Dermis blood vessel endothelial cell (primary cell): ENCODE results near the gene TNFAIP8L3. TPM values are rescaled to one million over a fixed set of nuclear protein-coding genes. Genes with fewer than 3 reads are reported as not detected.
A peak's percentile ranks its signal among the peaks of the same experiment; 100 is the strongest.
"Not testable (repeated sequence)": the region's sequence is repeated elsewhere in the genome, so short reads cannot be mapped to it uniquely, and the experiment has no call there.

Source experiments
- DNase-seq: peaks from one replicate; pipeline ENCODE4 v3.0.0; 2010
- total RNA-seq: library from RNA; depleted of rRNA; stranded (reverse); fragments of >200 nt; gene quantifications from 2 replicates; pipeline ENCODE4 v1.2.3, GENCODE V29; 2014

TNFAIP8L3 gene
- total RNA-seq, 1 donor from 2014 or later: 49.9 TPM

DNA sequence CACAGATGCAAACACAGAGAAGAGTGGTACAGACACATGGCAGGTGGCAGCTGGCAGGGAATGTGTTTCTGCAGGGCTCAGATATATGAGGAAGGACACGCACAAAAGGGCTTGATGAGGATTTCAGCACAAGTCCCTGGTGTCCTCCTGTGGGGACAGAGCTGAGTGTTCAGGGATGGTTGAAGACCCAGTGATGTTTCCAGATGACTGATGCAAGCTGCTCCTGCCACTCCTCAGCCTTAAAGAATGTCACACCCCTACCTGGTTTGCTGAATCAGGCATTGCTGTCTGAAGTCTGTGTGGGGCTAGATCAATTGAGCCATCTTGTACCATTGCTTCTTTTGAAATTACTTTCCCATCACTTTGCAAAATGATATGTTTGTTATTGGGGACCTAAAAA is 40.2 kb downstream of the TNFAIP8L3 start:
- no peak for DNase-seq

DNA sequence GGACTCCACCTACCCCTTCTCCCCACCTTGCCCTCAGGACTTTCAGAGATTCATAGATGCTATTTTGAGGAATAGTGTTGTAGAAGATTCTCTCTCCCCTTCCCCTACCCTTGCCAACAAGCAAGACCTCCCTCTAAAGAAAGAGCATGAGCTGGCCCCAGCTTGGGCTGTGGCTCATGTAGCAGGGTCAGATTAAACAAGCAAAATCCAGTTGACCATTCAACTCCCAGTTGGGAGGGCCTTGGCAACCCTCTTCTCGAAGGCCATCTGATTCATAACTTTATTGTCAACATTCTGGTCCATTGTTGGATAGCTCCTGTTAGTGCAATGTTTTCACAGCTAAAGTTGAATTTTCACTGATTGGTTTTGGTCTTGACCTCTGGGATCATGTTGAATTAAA is 41.1 kb downstream of the TNFAIP8L3 start:
- DNase-seq: no peak

GRCh38 chr15:51051776-51052175 is 42.9 kb downstream of the TNFAIP8L3 start:
- peak; percentile 66 for DNase-seq

- no peak for DNase-seq
Measured at GRCh38 chr15:51049081-51049480, 45.6 kb downstream of the TNFAIP8L3 start.

GRCh38 chr15:51048308-51048707 is 46.4 kb downstream of the TNFAIP8L3 start:
- no peak for DNase-seq

DNA sequence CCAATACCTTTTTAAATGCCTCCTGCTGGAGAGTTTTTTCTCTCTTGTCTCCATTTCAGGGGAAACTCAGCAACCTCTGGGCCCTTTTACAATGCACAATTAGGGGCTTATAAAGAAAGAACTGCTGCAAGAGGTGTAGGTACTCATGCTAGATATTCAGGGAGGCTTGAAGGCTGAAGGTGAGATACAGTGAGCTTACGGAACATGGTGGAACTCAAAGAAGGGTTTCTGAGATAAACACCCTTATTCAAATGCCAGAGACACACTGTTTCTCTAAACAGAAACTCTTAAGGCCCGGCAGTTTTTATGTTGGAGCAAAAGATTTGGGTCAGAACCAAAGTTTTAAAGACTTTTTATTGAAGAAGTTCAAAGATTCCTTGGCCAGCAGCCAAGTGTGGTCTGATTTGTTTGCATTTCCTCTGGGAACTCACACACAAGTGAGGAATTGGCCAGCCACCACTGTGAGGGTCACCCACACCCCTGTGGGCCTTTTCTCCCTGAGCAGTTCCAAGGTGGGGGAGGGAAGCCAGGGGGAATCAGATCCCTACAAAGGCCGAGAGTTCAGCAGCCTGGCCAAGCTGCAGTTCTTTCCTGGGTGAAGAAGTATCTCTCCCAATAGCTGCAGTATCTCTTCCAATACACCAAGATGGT is 47.8 kb downstream of the TNFAIP8L3 start:
- DNase-seq: peak; percentile 49

GRCh38 chr15:51046016-51046415 is 48.7 kb downstream of the TNFAIP8L3 start:
- no peak for DNase-seq

GRCh38 chr15:51044037-51044727 is 50.5 kb downstream of the TNFAIP8L3 start:
- DNase-seq: no peak

DNA sequence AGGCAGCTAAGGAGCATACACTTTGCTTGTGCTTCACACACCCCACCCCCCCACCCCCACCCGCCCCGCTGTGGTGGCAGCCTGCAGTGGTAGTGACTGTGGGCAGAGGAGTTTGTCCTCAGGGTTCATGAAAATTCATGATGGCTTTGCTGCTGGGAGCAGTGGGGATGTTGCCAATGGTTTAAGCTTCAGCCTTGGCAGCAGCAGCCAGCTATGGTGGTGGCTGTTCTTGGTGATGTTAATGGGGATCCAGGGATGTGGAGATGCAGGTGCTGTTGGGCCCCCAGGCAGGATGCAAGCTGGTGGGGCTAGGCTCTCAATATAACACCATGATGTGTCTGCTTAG is 55.8 kb downstream of the TNFAIP8L3 start:
- no peak for DNase-seq

GRCh38 chr15:51038162-51038973 is 56.3 kb downstream of the TNFAIP8L3 start:
- DNase-seq: no peak

DNA sequence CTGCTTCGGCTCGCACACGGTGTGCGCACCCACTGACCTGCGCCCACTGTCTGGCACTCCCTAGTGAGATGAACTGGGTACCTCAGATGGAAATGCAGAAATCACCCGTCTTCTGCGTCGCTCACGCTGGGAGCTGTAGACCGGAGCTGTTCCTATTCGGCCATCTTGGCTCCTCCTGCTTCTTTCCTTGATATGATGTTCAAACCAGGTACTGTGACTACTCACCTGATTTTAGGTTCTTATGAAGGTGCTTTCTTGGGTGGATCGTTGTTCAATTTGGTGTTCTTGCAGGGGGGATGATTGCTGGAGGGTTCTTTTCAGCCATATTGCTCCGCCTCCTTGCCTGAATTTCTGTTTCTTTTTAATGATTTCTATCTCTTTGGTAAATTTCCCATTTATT is 57.2 kb downstream of the TNFAIP8L3 start:
- not testable (repeated sequence) for DNase-seq

- peak; percentile 35 for DNase-seq
Measured at GRCh38 chr15:51030649-51031316, 63.9 kb downstream of the TNFAIP8L3 start.

DNA sequence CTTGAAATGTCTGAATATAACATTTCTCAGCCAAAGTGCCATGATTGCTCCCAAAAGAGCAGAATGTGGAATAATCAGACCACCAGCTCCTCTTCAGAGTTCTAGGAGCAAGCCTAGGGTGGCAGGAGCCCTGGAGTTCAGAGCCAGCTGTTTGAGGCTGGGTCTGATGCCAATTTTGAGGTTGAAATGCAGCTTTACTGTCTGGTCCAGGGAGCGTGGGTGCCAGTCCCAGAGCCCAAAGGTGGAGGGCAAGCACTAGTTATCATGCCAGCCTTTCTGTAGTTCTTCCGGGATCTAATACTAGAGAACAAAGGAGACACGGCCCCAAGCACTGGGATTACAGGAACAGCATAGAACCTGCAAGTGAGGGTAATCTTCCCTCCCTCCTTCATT is 69.3 kb downstream of the TNFAIP8L3 start:
- no peak for DNase-seq

DNA sequence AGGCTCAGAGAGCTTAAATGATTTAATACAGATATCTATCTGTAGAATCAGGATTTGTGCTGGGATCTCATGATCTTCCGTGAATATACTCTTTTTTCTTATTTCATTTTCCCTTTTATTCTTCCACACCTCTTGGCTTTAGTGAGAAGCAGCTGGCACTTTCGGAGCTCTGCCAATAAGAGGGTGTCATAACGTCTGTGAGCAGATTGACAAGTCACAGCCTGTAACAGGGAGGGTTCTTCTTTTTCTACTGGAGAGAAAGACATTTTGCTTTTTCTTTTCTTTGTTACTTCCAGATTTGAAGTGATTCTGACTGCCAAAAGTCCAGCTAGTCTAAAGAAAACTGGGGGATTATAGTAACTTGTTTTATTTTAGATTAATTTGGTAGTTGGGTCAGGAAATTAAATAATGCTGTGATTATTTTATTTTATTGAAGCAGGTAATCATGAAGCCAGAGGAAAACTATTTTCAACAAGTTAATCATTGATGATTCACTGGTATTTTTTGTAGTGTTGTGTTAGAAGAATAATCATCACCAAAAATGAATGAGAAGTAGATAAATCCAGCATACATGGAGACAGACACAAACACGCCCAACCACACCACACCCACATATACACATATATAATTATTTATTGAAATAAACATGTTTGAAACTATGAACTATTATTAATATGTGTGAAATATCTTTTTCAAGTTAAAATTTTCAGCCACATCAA is 69.8 kb downstream of the TNFAIP8L3 start:
- DNase-seq: no peak

- no peak for DNase-seq
Measured at GRCh38 chr15:51023499-51023898, 71.2 kb downstream of the TNFAIP8L3 start.

DNA sequence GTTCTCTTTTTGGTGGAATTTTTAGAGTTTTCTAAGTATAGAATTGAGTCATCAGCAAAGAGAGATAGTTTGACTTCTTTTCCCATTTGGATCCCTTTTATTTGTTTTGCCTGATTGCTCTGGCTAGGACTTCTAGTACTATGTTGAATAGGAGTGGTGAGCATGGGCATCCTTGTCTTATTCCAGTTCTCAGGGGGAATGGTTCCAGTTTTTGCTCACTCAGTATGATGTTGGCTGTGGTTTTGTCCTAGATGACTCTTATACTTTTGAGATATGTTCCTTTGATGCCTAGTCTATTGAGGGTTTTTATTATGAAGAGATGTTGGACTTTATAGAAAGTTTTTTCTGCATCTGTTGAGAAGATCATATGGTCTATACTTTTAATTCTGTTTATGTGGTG is 72.5 kb downstream of the TNFAIP8L3 start:
- DNase-seq: no peak

GRCh38 chr15:51016615-51017014 is 78.1 kb downstream of the TNFAIP8L3 start:
- DNase-seq: no peak

- DNase-seq: peak; percentile 41
Measured at GRCh38 chr15:51011212-51011611, 83.5 kb downstream of the TNFAIP8L3 start.

GRCh38 chr15:51007131-51007666 is 87.5 kb downstream of the TNFAIP8L3 start:
- DNase-seq: no peak
